NCI-H187 (cell line): ENCODE measurements around the gene PTPRT.

Source experiments
- DNase-seq, 2 experiments: peaks; one replicate each; lab custom pipeline; 2025; lab: John Stamatoyannopoulos, UW

The PTPRT gene

GRCh38 chr20:42795111-42795695 lies 394.5 kb downstream of the PTPRT start:
- DNase-seq: peak; percentile 4 to 39

- DNase-seq: no peak
Measured at GRCh38 chr20:42792052-42792451, 397.7 kb downstream of the PTPRT start.

- DNase-seq: no peak
Measured at GRCh38 chr20:42790111-42790510, 399.6 kb downstream of the PTPRT start.

DNA sequence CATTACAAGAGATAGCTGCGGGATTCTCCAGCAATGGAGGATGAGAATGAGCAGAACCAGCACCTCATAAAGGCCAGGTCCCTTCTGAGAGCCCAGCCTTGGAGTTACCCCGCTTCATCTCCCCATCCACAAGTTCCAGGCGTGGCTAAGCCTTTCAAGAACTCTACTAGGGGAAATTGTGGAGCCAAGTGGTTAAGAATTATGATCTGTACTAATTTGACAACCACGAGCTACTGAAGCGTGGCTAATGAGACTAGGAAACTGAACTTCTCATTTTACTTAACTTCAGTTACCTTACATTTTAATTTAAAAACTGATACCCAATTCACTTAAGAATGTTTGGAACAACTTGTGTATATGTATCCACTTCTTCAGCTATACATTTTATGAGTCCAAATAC lies 401.0 kb downstream of the PTPRT start:
- DNase-seq: no peak

DNA sequence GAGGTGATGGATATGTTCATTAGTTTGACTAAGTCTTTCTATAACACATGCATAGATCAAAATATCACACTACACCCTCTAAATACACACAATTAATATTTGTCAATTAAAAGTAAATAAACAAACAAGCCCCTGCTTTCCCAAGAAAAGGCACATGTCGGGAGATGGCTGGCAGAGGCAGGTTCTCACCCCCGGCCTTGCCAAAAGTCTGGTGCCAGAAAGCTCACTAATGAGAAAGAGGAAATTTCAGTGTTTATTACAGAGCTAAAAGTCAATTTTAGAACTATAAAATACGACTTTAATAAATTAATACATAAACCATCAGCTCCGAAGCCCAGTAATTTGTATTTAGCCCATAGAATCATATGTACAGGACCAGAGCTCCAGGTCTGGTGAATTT lies 404.7 kb downstream of the PTPRT start:
- DNase-seq: no peak

- DNase-seq: no peak
Measured at GRCh38 chr20:42779216-42779615, 410.5 kb downstream of the PTPRT start.

- no peak for DNase-seq
Measured at GRCh38 chr20:42775866-42776265, 413.8 kb downstream of the PTPRT start.

DNA sequence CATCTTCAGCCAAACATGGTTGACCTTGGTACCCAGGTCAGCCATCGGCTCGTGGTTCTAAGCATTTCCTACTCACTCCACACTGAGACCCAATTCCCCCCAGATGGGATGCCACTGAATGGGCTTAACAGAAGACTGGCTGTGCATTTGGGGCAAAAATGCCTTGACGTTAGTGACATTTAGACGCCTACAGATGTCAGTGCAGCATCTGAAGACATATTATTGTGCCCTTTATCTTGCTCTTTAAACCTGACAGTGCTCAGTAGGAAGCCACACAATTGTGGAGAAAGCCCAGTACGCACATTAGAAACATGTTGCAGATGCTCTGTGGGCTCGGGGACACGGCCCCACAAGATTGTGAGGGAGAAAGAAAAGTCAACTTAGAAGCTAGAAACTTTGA lies 414.7 kb downstream of the PTPRT start:
- no peak for DNase-seq

DNA sequence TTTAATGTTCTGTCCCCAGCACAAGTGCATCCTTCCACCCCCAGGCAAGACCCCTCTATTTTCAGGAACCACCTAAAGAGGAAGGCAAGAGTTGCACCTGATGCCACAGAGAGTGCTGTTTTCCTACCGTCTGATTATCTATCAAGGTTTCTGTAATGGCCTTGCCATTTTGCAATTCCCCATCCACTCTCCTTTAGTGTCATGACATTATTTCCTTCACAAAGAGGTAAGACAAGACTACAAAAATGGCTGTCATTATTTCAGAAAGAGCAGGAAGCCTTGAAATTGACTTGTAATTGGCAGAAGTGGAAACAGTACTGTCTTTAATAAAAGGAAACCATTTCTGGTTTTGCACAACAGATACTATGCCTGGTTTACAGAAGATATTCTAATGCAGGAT lies 426.7 kb downstream of the PTPRT start:
- DNase-seq: no peak

DNA sequence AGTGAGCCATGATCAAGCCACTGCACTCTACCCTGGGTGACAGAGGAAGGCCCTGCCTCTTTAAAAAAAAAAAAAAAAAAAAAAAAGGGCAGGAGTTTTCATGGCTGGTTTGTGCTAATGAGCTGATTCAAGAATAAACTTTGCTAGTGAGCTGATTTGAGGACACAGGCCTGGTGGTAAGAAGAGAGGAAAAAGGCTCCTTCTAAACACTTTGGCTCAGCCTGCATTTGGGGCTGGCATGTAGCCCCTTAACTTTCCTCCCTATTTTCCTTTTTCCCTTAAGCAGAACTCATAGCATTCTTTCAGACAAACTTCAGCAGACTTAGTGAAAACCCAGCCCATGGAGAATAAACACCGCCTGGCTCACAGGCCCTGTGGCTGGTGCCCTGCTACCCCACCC lies 432.7 kb downstream of the PTPRT start:
- no peak for DNase-seq

- no peak for DNase-seq
Measured at GRCh38 chr20:42754706-42755105, 435.0 kb downstream of the PTPRT start.

- DNase-seq: no peak
Measured at GRCh38 chr20:42752620-42753019, 437.1 kb downstream of the PTPRT start.

DNA sequence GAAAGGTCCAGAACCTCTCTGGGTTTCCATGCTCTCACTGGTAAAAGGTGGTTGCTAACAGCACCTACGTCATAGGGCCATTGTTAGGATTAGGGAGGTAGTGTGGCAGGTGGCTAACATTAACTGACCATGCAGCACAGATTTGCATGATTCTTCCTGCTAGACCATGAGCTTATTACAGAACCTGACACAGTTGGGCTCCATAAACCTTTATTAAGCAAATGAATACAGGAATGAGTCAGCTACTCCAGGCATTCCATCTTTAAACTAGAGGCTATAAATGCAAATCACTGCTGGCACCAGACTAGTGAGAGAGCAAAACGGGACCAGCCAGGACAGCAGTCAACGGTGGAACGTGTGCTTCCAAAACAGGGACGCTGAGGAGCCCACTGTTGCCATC lies 440.1 kb downstream of the PTPRT start:
- DNase-seq: no peak

GRCh38 chr20:42747765-42748411 lies 441.8 kb downstream of the PTPRT start:
- DNase-seq: no peak

DNA sequence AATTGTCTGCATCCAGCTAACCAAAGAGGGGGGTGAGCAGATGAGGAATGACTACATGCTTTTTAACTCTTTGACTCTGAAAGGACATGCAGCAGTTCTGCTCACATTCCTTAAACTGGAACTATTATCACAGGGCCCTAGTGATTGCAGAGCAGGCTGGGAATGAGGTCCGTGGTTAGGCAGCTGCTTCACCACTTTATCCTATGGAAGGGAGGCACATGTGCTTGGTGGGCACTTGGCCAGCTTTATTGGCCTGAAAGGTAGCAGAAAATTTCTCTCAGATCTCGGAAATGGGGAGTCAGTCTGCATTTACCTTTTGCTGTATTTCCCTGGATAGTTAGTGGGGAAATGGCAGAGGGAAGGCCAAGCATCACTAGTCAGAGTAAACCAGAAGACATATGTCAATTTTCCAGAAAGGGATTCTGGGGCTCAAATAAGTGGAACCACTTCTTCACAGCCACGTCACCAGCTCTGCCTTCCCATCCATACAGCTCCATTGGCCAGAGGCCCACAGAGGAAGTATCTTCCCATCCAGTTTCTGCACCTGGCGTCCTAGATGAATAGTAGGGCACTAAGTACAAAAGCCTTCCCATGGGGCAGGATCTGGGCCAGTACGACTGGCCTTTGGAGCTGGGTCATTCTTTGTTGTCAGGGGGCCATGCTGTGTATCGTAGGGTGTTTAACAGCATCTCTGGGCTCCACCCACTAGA lies 444.8 kb downstream of the PTPRT start:
- no peak for DNase-seq

- DNase-seq: no peak
Measured at GRCh38 chr20:42742926-42743325, 446.8 kb downstream of the PTPRT start.

- no peak for DNase-seq
Measured at GRCh38 chr20:42741906-42742305, 447.8 kb downstream of the PTPRT start.

DNA sequence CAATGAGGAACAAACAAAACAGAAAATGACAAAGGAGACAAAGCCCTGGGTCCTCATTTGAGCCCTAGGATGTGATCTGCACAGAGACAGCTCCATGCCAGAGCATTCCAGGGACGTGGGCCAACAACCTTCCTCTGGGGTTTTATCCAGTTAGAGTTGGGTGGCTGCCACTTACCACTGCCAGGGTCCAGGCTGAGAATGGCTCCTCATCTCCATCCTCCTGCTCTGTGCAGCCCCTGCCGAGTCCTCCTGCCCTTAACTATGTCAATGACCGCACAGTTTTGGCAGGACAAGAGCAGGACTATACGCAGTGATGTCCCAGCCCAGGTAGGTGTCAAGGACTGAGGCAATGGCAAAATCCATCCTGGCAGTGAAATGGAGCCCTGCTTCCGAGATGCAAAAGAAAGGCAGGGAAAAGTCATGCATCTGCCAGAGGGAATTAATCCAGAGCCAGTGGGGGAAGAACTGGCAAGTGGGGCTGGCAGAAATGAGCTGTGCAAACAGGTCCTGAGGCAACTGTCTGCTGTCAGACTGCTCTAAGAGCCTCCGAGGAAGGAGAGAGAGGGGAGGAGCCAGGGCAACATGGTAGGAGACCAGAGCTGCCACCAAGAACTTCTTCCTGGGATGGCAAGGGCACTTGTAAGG lies 449.4 kb downstream of the PTPRT start:
- no peak for DNase-seq

DNA sequence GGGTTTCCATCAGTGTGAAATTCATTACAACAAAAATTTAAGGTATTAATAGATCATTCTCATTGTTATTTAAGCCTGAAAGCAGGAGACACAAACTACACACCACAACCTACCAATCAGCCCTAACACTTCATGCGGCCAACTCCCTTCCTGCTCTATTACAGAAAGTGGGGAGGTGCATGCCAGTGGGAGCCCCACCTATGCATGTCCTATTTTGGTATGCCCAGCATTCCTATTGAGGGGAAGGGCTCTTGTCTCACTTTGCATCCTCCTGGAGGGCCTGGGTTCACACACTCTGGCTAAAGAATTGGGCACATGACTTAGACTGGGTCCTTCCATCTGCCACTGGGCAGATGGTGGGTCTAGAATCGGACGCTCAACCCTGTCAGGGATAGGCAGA lies 450.0 kb downstream of the PTPRT start:
- no peak for DNase-seq

- no peak for DNase-seq
Measured at GRCh38 chr20:42735539-42735938, 454.2 kb downstream of the PTPRT start.

DNA sequence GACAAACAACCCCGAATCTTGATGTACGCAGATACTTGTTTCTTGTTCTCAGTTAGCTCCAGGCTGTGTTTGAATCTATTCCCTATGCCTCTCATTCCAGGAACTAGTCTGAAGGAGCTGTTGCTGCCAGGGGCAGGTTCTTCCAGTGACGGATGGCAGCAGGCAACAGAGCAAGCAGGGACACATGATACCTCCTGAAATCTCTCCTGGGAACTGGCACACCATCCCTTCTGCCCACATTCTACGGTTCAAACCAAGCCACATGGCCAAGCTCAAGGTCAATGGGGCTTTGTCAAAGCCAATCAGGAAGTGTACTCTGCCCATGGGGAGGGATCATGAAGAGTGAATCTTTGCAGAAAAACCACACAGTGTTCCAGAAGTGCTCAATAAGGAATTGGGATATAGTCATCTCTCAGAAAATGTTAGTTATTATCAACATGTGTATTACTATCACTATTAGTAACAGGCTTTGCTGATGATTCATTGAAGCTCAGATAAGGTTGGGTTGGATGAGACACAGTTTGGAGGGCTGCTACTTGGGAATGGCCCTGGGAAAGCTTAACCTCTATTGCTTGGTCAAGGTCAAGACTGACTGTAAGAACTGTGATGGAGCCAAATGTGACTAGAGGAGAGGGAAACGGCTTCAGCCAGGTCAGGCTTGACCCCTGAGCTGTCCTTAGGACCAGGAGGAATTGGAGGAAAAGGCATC lies 454.9 kb downstream of the PTPRT start:
- DNase-seq: no peak

DNA sequence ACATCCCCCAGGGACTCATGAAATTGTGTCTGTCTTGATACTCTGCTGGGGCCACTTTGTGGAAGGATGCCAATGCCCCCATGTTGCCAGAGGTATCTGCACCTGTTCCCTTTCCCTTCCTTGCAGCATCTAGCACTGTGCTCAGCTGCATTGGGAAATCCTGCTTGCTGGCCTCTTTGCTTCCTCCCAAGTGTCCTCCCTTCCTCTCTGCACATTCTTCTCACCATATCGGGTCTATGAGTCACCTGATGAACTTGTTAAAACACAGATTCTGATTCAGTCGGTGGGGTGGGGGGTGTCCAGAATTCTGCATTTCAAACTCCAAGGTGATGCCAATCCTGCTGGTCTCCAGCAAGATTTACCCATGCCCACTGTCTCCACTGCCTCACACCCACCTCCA lies 467.8 kb downstream of the PTPRT start:
- DNase-seq: no peak
